DND-41 (cell line): Measurements from ENCODE around the gene NAT8L.

Source experiments
- ATAC-seq: fragments of 200-7000 bp; cut with Tn5 transposase; 3 replicates; pipeline ENCODE4 v1.9.1; 2021; ENCODE audit warnings: low read depth; ENCODE audit not compliant: insufficient read depth
- DNase-seq: peaks from one replicate; pipeline ENCODE4 v3.0.0-alpha.2; 2020
- H2AFZ ChIP-seq: 2 replicates; pipeline ENCODE4 v1.6.0; 2012; ENCODE audit warnings: low read depth, low read length
- H3K27ac ChIP-seq: 2 replicates; pipeline ENCODE4 v1.5.1; 2012; ENCODE audit warnings: low read length, inconsistent platforms
- H3K27me3 ChIP-seq: fragments of 200-600 bp; sonication (generic); 2 replicates; pipeline ENCODE4 v1.6.0; 2012; ENCODE audit warnings: low read length, mild to moderate bottlenecking, inconsistent platforms; ENCODE audit not compliant: insufficient read depth, poor library complexity
- H3K36me3 ChIP-seq: 2 replicates; pipeline ENCODE4 v1.5.1; 2012; ENCODE audit warnings: low read length, inconsistent platforms; ENCODE audit not compliant: insufficient read depth
- H3K4me1 ChIP-seq: 2 replicates; pipeline ENCODE4 v1.5.1; 2012; ENCODE audit warnings: mild to moderate bottlenecking, low read length; ENCODE audit not compliant: insufficient read depth
- H3K4me2 ChIP-seq: 2 replicates; pipeline ENCODE4 v1.6.0; 2012; ENCODE audit warnings: mild to moderate bottlenecking, moderate library complexity, low read length, inconsistent platforms; ENCODE audit not compliant: insufficient read depth
- H3K4me3 ChIP-seq, 2 experiments: fragments of 200-600 bp in 1 of 2; shearing (Covaris generic) in 1 of 2; 2 replicates each; pipeline ENCODE4 v1.5.1; 2012 to 2016; ENCODE audit warnings: inconsistent platforms in 2 of 2, low read length in 2 of 2, mild to moderate bottlenecking in 2 of 2, low read depth in 1 of 2, moderate library complexity in 1 of 2
- H3K79me2 ChIP-seq: 2 replicates; pipeline ENCODE4 v1.6.0; 2012; ENCODE audit warnings: low read length, inconsistent platforms; ENCODE audit not compliant: insufficient read depth
- H3K9ac ChIP-seq: 2 replicates; pipeline ENCODE4 v1.6.0; 2012; ENCODE audit warnings: low read depth, mild to moderate bottlenecking, inconsistent platforms, low read length, moderate library complexity
- H3K9me3 ChIP-seq: 2 replicates; pipeline ENCODE4 v1.5.1; 2012; ENCODE audit warnings: low read length, moderate library complexity, mild to moderate bottlenecking, inconsistent platforms; ENCODE audit not compliant: insufficient read depth, severe bottlenecking
- H4K20me1 ChIP-seq: 2 replicates; pipeline ENCODE4 v1.6.0; 2012; ENCODE audit warnings: low read length; ENCODE audit not compliant: insufficient read depth
- EZH2 ChIP-seq: IDR thresholded peaks from 3 replicates; pipeline ENCODE4 v1.6.1; 2012; ENCODE audit warnings: borderline replicate concordance, low read depth, mild to moderate bottlenecking, moderate library complexity, low read length, inconsistent platforms; ENCODE audit not compliant: severe bottlenecking
- TF ChIP-seq, protein P1 (sequence below): IDR thresholded peaks from 2 replicates; pipeline ENCODE4 v1.5.1; 2012; ENCODE audit warnings: borderline replicate concordance, low read length, moderate library complexity, mild to moderate bottlenecking; ENCODE audit not compliant: poor library complexity, severe bottlenecking; ENCODE audit errors: extremely low read depth

NAT8L gene

GRCh38 chr4:2101346-2102044, 42.4 kb downstream of the NAT8L start:
- peaks cover 20% of the 10 kb centered on the region for H3K9me3 ChIP-seq
- no peak for TF ChIP-seq EZH2
- TF ChIP-seq, protein P1, sequence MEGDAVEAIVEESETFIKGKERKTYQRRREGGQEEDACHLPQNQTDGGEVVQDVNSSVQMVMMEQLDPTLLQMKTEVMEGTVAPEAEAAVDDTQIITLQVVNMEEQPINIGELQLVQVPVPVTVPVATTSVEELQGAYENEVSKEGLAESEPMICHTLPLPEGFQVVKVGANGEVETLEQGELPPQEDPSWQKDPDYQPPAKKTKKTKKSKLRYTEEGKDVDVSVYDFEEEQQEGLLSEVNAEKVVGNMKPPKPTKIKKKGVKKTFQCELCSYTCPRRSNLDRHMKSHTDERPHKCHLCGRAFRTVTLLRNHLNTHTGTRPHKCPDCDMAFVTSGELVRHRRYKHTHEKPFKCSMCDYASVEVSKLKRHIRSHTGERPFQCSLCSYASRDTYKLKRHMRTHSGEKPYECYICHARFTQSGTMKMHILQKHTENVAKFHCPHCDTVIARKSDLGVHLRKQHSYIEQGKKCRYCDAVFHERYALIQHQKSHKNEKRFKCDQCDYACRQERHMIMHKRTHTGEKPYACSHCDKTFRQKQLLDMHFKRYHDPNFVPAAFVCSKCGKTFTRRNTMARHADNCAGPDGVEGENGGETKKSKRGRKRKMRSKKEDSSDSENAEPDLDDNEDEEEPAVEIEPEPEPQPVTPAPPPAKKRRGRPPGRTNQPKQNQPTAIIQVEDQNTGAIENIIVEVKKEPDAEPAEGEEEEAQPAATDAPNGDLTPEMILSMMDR, result no peak
- no peaks in the 10 kb centered on the region for H3K79me2 ChIP-seq
- H3K36me3 ChIP-seq, result no peaks in the 10 kb centered on the region
- H3K4me2 ChIP-seq, result no peak overlapping the region
- no peak for ATAC-seq
- H3K27ac ChIP-seq, result no peak overlapping the region
- H3K27me3 ChIP-seq, result no peaks in the 10 kb centered on the region
- H3K4me1 ChIP-seq, result no peaks in the 10 kb centered on the region
- H2AFZ ChIP-seq, result no peak overlapping the region
- H3K4me3 ChIP-seq, result no peak overlapping the region
- DNase-seq, result no peak
- H3K9ac ChIP-seq, result no peak overlapping the region
- H4K20me1 ChIP-seq, result no peaks in the 10 kb centered on the region

- no peak overlapping the region for H3K9ac ChIP-seq
- no peaks in the 10 kb centered on the region for H4K20me1 ChIP-seq
- H3K4me1 ChIP-seq, result no peaks in the 10 kb centered on the region
- ATAC-seq (no peak), DNase-seq (no peak)
- H3K27ac ChIP-seq, result no peak overlapping the region
- H3K4me3 ChIP-seq, result no peak overlapping the region
- no peaks in the 10 kb centered on the region for H3K27me3 ChIP-seq
- no peak for TF ChIP-seq EZH2
- TF ChIP-seq, protein P1, result no peak
- no peaks in the 10 kb centered on the region for H3K79me2 ChIP-seq
- H3K4me2 ChIP-seq, result no peak overlapping the region
- no peak overlapping the region for H2AFZ ChIP-seq
- H3K9me3 ChIP-seq, result peaks cover 14% of the 10 kb centered on the region
- H3K36me3 ChIP-seq, result no peaks in the 10 kb centered on the region
Observed at GRCh38 chr4:2102045-2102883, 43.1 kb downstream of the NAT8L start.

DNA sequence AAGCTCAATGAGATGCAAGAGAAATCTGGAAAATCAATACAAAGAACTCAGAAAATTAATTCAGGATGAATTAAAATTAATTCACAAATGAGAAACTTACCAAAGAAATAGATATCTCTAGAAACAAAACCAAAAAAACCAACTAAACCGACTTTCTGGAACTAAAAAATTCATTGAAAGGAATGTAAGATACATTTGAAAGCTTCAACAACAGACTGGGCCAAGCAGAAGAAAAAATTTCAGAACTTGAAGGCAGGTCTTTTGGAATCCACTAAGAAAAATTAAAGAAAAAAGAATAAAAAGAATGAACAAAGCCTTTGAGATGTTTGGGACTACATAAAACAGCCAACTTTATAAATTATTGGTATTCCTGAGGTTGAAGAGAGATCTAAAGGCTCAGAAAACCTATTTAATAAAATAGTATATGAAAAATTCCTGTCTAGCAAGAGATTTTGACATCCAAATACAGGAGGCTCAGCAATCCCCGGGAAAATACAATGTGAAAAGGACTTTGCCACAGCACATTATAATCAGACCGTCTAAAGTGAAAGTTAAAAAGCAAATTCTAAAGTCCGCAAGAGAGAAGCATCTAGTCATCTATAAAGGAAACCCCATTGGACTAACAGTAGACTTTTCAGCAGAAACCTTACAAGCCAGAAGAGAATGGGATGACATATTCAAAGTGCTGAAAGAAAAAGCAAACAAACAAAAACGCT, 44.2 kb downstream of the NAT8L start:
- Histone ChIP-seq H4K20me1 (no peaks in the 10 kb centered on the region), H2AFZ (no peak overlapping the region), H3K36me3 (no peaks in the 10 kb centered on the region), H3K9ac (no peak overlapping the region), H3K79me2 (no peaks in the 10 kb centered on the region), H3K27me3 (no peaks in the 10 kb centered on the region), H3K9me3 (peaks cover 14% of the 10 kb centered on the region), H3K4me1 (no peaks in the 10 kb centered on the region), H3K27ac (no peak overlapping the region), H3K4me3 (no peak overlapping the region), H3K4me2 (no peak overlapping the region)
- ATAC-seq, result no peak
- no peak for DNase-seq
- no peak for TF ChIP-seq EZH2
- TF ChIP-seq, protein P1, result no peak
